Heart left ventricle (tissue), 13 donors: ENCODE measurements around the gene OSCP1.

Source experiments
- POLR2A ChIP-seq, 2 donors: fragments of 450-650 bp; IDR thresholded peaks; one replicate each; pipeline ENCODE4 v1.6.1; 2017; ENCODE audit warnings: antibody characterized with exemption in 2 of 2, mild to moderate bottlenecking in 2 of 2, moderate library complexity in 2 of 2
- TF ChIP-seq, protein P1 (sequence below), 12 donors: fragments of 200-600 bp; sonication (generic) in 4 of 12; IDR thresholded peaks; one replicate each; pipeline versions ENCODE4 v1.5.0 to v1.8.0; 2018 to 2022; ENCODE audit warnings: antibody characterized with exemption in 12 of 12, mild to moderate bottlenecking in 5 of 12
- donor health status: ischemic (EF 13 %, LVEDD 7.1; RV severe dilation, severe dysfunction).
- donor health status: DM: no; HTN: yes; CAD: no.
- donor health status: DM: no; HTN: no; CAD: no.
- donor health status: ischemic (EF 25% LVEDD 6.9; RV normal size, moderate dysfunction).
- donor health status: ischemic (EF 25% LVEDD 5.7; RV mildly dilated, moderate dysfunction).
- donor health status: ischemic (EF 35%, LVEDD 5.7; RV mildly dilated, moderate dysfunction).
- donor health status: nonischemic (EF 11% LVEDD 7.7; RV severe dilation, severe dysfunction).
- donor health status: DM: yes; HTN: yes; CAD: no.
- donor health status: PGD.
- donor health status: ischemic (EF 29% LVEDD 5.4; RV normal size, mild dysfunction).
- donor health status: nonischemic (EF 23%, LVEDD 6.1; RV moderate dilation, normal function).

DNA sequence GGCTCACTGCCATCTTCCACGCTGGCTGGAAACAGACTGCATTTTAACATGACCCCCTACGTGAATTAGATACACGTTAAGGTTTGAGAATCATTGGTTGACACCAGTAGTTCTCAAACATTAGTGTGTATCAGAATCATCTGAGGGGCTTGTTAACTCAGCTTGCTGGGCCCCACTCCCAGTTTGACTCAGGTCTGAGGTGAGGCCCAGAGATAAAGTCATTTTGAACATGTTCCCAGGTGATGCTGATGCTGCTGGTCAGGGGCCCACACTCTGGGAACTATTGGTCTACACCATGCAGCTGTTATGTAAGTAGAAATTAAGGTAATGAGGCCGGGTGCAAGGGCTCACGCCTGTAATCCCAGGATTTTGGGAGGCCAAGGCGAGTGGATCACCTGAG is 53.9 kb downstream of the OSCP1 start:
- TF ChIP-seq POLR2A (IDR thresholded peaks at IDR 0.05): no peak
- TF ChIP-seq, protein P1, sequence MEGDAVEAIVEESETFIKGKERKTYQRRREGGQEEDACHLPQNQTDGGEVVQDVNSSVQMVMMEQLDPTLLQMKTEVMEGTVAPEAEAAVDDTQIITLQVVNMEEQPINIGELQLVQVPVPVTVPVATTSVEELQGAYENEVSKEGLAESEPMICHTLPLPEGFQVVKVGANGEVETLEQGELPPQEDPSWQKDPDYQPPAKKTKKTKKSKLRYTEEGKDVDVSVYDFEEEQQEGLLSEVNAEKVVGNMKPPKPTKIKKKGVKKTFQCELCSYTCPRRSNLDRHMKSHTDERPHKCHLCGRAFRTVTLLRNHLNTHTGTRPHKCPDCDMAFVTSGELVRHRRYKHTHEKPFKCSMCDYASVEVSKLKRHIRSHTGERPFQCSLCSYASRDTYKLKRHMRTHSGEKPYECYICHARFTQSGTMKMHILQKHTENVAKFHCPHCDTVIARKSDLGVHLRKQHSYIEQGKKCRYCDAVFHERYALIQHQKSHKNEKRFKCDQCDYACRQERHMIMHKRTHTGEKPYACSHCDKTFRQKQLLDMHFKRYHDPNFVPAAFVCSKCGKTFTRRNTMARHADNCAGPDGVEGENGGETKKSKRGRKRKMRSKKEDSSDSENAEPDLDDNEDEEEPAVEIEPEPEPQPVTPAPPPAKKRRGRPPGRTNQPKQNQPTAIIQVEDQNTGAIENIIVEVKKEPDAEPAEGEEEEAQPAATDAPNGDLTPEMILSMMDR (IDR thresholded peaks at IDR 0.05): no peak
